HG03045 (cell line): ENCODE data around the gene SCRT2.

Source experiments
- ATAC-seq: cut with Tn5 transposase; IDR thresholded peaks from one replicate; pipeline ENCODE4 v1.9.1; 2021; ENCODE audit warnings: mild to moderate bottlenecking, moderate library complexity; ENCODE audit not compliant: unreplicated experiment

SCRT2 gene

GRCh38 chr20:673603-674001 lies 2.0 kb downstream of the SCRT2 start:
- no peak for ATAC-seq

GRCh38 chr20:672963-673602 lies 2.5 kb downstream of the SCRT2 start:
- no peak for ATAC-seq

GRCh38 chr20:671252-672030 lies 4.2 kb downstream of the SCRT2 start:
- no peak for ATAC-seq

- no peak for ATAC-seq
Measured at GRCh38 chr20:669573-669972, 6.0 kb downstream of the SCRT2 start.

GRCh38 chr20:668638-669037 lies 7.0 kb downstream of the SCRT2 start:
- ATAC-seq = no peak

GRCh38 chr20:668050-668449 lies 7.6 kb downstream of the SCRT2 start:
- no peak for ATAC-seq

- ATAC-seq = no peak
Measured at GRCh38 chr20:667351-668034, 8.1 kb downstream of the SCRT2 start.

- no peak for ATAC-seq
Measured at GRCh38 chr20:666877-667276, 8.7 kb downstream of the SCRT2 start.

GRCh38 chr20:665276-665675 lies 10.3 kb downstream of the SCRT2 start:
- no peak for ATAC-seq

GRCh38 chr20:664576-664975 lies 11.0 kb downstream of the SCRT2 start:
- ATAC-seq = no peak

GRCh38 chr20:664151-664550 lies 11.5 kb downstream of the SCRT2 start:
- no peak for ATAC-seq

GRCh38 chr20:663315-664090 lies 12.1 kb downstream of the SCRT2 start:
- no peak for ATAC-seq

GRCh38 chr20:662277-663192 lies 13.1 kb downstream of the SCRT2 start:
- ATAC-seq = no peak

GRCh38 chr20:661474-662270 lies 13.9 kb downstream of the SCRT2 start:
- ATAC-seq = no peak

- no peak for ATAC-seq
Measured at GRCh38 chr20:658731-659291, 16.8 kb downstream of the SCRT2 start.

- ATAC-seq = no peak
Measured at GRCh38 chr20:658202-658601, 17.4 kb downstream of the SCRT2 start.

- no peak for ATAC-seq
Measured at GRCh38 chr20:655726-656624, 19.6 kb downstream of the SCRT2 start.

- ATAC-seq = no peak
Measured at GRCh38 chr20:654417-654750, 21.2 kb downstream of the SCRT2 start.
